IPS-NIHi11 (cell line): ENCODE measurements around the gene SIAE.

Experiments used
- DNase-seq: peaks from one replicate; pipeline ENCODE4 v3.0.0; 2012; ENCODE audit warnings: mixed read lengths, low spot score

SIAE gene

DNA sequence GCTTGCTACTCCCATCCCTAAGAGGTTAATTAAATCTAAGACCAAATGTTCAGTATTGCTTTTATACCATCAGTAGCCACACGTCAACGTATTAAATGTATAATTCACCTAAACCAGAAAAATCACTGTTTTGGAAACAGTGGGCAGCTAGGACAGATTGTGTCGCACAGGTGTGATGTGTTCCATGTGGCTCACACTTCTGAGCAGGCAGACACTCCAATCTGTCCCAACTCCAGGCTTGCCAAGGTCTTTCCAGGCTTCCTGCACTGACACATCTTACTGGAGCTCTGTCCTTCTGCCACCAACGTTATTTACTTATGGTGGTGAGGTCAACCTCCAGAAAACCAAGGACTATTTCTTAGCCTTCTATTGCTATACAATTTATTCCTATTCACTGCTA lies 11.4 kb downstream of the SIAE start:
- no peak for DNase-seq

DNA sequence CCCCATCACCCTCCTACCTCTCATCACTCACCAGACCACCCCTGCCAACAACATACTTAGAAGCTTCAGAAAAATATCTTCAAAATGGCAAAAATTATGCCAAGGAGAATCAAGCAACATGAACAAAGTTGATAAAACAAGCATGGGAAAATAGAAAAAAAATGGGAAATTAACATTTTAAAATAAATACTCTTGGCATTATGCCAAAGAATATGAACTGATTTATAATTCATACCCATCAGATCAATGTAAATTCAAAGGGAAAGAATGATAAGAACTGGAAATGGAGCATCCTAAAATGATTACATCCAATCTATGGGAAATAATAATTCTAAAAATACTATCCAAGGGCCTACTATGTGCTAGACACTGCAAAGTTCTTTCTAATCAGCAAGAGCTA lies 12.0 kb downstream of the SIAE start:
- DNase-seq: no peak

DNA sequence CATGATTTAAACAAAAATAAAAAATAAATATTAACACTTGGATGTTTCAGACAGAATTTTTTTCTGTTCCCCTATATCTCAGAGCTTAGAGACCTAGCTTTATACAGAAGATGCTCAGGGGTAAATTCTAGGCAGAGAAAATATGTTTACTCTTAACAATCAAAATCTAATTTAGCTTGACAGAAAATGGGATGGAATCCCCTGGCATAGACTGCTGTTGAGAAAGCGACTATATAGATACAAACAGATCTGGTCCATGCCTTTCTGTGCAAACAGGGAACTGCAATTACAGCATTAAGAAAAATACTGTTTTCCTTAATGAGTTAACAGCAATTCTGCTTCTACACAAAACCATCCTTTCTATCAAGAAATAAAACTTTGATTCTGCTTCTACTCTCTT lies 14.6 kb downstream of the SIAE start:
- no peak for DNase-seq

DNA sequence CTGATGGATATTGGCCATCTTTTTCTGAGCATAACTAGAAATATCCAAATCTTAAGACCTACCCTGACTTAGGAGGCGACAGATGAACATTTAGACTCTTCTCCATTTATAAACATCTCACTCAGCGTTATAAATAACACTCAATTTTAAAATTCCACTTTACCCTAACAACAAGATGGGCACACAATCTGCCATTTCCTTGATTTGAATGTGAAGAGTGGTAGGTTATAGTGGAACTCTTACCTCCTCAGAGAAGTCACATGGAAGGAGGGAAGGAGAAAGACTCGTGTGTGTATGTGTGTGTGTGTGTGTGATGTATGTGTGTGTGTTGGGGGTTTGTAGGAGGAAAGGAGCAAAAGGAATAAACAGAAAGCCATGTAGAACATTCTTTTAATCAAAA lies 15.0 kb downstream of the SIAE start:
- no peak for DNase-seq

DNA sequence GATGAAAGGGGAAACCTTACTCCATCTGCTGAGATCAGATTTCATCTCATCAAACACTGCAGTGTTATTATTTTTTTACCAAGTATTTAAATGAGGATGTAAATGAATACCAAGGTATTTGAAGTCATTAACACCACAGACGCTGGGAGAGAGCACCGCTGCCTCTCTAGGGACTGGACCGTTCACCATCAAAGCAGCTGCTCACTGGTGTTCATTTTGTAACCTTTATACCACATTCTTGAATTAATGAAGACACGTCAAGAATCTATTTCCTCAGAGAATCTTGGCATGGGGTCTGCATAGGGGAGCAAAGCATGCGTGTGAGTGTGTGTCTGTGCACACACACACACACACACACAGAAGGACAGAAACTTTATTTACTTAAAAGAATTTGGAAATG lies 15.6 kb downstream of the SIAE start:
- no peak for DNase-seq

DNA sequence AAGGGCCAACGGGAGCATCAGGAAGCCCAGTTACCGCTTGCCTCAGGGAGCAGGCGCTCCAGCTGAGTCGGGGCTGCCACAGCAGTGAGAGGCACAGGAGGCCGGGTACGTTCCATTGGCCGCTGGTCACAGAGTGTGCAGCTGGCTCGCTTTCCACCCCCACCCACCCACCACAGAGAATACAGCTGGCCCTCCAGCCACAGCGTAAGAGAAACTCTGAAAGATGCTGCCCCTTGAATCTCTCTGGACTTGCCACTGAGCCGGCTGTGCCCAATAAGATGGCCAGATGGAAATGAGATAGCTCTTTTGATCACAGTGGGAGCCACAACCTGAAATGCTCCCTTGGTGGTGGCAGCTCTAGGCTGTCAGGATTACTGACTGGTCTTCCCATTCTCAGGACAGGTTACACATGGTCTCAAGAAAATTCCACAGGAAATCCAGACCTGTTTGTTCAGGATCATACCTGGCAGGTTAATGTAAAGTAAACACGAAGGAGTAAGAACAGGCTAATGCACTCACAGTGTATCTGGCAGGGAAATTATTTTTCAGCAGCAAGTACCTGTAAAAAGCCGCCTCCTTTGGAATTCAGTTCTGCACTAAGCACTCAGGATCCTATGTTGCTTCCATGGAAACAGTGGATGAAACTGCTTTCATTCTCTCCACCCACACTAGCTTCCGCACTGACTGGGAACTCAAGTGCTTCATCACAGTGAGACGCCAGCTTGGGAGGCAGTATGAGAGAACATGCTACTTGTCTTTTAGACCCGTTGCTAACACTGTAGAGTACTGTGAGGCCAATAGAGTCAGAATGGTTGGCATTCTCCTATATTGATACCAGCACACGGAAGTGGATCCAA lies 16.5 kb downstream of the SIAE start:
- peak; percentile 23 for DNase-seq

DNA sequence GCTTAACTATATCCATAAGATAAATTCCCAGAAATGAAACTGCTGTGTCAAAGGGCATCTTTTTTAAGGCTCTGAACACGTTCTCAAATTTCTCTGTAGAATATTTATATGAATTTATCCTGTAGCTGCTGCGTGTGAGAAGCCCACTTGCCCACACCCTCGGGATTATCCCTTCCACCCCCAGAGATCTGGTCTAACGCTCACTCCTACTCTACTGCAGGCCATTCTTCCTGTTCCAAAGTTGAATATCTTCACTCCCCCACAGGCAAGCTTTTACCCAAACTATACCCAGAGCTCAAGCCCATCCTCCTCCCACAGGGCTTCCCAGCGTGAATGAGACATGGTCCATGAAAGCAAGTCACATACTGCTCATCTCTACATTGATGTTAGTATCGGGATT lies 24.9 kb downstream of the SIAE start:
- no peak for DNase-seq

DNA sequence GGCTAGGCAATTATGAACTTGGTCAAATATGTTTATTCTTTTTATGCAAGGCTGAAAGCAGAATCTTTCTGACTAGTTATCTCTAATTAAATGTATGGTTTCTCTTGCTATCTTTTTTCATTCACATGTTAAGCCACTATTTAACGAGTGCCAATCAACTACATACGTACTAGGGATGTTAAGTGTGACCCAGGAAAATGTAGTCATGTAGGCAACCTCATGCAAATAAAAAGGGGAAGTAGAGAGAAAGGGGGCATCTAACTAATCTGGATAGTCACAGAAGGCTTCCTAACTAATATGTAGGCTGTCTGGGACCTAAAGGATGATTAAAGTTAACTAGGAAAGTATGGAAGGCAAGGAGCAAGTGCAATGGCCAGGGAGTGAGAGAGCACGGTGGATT lies 27.4 kb downstream of the SIAE start:
- DNase-seq: no peak

DNA sequence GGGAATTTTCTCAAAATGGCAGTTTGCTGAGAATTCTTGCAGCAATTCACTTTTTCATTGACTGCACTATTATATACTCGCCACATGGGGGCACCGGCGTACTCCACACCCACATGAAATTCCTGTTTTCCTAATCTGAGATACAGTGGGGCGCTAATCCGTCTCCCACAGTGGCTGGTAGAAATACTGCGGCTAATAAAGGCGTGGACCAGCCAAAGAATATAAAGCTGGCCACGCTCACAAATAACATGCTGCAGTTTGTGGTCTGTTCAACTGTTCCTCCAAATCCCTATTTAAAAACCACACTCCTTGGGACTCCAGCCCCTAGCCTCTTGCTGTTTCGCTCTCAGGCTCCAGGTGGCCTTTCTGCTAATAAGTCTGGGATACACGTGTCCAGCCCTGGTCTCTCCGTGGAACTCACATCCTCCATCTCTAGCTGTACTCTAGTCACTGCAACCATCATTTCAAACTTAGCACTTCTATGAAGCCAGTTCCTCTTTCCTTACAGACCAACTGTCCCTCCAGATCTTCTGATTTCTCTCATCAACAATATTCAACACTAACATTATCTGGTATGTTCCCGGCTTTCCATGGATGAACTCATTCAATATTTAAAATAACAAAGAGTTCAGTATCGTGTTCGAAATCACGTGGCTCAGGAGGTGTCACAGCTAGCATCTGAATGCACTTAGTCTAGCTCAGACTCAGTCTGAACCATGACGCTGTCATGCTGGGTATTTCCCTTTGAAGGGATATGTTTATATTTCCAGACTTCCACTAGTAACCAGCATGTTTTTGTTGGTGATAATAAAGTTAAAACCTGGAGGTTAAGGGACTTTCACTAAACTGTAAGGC lies 28.9 kb downstream of the SIAE start:
- DNase-seq: peak; percentile 74

DNA sequence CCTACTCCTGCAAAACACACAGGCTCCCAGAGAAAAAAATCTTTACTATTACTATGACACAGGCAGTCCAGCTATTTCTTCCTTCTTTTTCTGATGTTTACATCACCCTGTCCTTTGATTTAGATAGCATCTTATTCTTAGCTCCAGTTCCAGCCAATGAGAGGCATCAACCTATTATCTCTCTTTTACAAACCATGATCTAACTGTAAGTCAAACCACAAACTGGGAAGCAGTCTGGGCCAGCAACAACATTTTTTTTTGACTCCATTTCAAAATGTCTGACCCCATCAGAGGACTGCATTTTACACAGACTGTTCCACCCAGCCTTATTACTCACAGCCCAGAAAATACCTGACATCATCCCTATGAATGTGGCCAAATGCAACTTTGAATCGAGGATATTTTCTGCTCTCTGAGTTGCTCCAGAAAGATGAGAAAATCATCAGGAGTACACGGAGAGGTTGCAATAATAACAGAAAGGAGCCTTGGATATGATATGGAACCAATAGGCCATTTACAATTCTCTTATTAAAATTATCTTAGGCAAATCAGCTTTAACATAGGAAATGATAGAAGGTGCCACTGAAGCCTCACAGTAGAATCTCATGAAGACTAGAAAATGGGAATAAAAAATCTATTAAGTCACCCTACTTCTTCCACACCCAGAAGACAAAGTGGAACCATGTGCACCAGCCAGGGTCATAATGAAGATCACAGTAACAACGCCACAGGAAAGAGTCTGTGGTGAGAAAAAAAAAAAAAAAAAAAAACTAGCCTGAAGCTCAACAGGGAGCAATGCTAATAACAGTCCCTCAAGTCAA lies 29.7 kb downstream of the SIAE start:
- no peak for DNase-seq

DNA sequence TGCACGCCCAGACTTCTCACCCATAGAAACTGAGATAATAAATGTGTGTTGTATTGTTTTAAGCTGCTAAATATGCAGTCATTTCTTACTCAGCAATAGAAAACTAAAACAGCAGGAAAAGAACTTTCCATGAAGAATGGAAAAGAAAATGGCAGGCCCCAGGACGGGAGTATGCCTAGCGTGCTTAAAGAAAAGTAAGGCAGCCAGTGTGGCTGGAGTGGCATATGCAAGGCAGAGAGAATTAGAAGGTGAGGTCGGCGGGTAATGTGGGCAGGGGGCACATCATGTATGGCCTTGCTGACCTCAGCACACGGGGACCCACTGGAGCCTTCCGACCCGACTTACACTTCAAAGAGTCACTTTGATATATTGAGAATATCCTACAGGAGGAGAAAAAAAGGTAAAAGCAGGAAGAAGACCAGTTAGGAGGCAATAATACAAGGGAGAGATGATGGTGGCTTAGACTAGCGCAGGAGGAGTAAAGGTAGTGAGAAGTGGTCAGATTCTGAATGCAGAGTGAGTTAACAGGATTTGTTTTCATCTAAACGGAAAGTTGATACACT lies 30.4 kb downstream of the SIAE start:
- no peak for DNase-seq

DNA sequence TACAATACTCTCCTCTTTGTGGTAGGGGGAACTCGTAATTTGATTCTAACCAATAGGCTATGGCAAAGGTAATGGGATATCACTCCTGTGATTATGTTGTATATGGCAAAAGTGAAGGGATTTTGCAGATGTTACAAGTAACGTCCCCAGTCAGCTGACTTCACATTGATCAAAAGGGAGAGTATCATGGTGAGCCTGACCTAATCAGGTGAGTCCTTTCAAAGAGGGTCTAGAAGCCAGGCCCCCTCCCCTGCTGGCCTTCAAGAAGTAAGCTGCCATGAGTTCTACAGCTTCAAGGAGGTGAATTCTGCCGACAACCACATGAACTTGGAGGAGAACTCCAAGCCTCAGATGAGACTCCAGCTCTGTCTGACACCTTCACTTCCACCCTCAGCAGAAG lies 30.9 kb downstream of the SIAE start:
- DNase-seq: no peak

DNA sequence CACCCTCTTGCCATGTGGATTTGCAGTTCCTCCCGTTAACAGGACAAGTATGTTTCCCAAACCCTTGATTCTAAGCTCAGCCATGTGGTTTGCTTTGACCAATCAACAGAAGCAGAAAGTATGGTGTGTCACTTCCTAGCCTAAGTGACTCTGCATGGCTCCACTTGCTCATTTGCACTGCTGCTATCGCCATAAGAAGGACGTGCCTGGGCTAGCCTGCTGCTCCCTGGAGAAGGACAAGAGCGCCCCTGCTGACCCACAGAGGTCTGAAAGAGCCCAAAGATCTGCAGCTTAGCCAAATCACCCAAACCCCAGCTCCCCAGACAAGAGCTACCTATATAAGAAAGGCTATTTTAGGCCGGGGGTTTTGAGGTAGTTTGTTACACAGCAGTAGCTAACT lies 32.9 kb downstream of the SIAE start:
- peak; percentile 24 for DNase-seq

DNA sequence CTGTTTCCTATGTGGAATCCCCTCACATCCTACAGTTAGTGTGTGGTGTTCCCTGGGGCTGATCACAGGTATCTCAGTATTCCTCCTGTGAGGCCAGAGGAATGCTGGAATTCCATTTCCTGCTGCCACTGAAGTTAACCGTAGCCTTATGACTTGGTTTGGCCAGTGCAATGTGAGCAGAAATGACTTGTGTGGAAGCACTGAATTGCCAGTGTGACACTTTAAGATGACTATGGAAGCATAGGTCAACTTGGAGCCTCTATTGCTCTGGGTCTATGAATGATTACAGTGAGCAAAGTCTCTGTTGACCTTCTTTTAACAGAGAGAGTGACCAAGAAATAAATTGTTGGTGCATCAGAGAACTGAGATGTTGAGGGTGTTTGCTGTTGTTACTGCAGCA lies 34.4 kb downstream of the SIAE start:
- no peak for DNase-seq

DNA sequence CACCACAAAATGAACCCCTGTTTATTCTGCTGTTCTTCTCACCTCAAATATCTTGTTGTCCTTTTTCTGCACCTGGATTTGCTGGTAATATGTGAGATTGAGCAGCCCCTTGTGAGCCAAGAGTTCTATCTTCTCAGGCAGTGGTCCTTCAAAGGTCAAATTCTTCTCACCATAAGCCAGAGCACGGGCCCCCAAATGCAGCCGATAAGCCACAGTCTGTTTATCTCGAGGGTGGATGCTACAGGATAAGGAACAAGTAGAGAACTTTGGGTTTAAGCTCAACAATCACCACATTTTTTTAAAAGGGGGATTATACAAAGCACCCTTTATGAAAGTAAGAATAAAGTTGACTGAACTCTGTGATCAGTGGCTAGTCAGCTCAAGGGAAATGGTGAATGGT lies 35.0 kb downstream of the SIAE start:
- no peak for DNase-seq

DNA sequence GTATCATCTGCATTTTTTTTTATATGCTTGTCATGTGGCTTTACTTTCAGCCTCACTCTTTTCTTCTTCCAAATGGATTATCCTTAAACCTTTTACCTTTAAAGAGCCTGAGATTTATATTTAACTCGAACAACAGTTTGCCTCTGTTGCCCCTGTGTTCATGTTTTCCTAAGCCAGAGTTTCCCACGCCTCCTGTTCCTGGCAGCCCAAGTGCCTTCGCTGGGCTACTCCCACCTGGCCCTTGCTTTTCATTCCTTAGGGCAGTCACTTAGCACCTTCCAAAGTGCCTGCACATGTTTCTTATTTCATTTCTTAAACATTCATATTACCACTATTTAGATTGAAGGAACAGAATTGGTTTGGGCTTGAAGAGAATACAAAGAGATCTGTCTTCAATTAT lies 37.6 kb downstream of the SIAE start:
- DNase-seq: no peak

DNA sequence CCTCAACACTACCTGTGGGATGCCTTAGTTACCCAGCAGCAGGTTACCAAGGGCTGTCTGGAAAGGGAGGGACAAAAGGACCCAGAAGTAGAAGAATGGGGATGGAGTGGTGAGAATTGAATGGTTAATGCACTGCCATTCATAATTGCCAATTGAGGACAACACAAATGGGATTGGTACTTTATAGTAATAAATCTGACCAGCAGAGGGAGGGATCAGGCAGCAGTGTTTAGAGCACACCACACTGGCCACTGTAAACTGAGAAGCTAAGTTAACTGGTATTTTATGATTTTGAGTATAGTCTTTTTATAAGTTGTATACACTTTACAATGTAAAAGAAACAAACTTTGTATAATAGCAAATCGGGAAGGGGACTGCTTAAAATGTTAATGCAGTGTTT lies 40.2 kb downstream of the SIAE start:
- no peak for DNase-seq

DNA sequence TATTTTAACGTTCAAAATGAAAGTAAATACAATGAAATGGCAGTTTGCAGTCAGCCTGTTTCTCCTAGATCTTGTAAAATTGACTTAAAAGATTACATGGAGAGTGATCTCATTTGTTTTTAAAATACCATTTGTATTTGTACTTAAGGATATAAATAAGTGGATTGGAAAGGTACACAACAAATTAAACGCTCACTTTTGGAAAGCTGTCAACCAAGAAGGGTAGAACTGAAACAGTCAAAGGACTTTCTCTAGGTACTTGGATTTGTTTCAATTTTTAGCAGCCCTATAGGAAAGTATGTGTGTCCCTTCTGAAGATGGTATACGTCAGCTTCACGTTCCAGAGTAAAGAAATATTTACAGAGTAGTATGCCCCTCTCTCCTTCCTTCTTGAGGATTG lies 43.6 kb downstream of the SIAE start:
- DNase-seq: no peak

DNA sequence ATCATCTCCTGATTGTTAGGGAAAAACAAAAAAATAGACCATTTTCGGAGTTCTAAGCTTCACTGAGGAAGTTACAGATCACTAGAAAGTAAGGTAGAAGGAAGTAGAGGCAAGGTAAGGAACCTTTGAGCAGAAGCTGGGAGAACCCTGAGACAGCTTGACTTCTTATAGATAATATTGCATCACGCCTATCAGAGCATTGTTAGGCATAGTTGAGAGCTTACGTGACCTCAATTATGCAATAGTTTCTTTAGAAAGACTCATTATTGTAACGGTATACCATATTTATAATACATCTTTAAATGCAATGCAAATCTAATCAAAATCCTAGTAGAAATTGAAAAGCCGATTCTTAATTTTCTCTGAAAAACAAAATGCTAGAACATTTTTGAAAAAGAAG lies 46.0 kb downstream of the SIAE start:
- DNase-seq: no peak

DNA sequence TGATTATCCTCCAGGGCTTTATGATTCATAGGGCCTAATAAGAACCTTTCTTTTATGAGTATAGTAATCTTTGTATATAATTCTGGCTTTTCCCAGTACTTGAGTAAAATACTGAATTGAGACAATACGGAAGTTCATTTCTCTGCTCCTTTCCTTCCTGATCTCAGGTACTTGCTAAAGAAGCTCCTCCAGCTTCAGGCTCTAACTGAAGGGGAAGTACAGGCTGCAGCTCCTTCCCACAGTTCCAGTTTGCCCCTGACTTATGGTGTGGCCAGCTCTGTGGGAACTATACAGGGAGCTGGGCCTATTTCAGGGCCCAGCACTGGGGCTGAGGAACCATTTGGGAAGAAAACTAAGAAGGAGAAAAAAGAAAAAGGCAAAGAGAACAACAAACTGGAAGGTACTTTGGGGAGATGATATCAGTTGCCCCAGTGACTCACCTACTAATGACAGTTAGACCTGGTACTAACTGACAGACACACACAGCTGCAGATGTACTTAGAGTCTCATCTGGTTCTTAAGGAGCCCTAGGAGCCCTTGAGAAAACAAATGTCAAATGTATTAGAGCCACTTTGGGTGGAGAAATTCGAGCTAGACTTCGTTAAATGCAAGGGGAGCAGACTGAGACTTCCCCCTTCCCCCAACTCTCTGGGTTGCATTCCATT lies 47.9 kb downstream of the SIAE start:
- DNase-seq: no peak

DNA sequence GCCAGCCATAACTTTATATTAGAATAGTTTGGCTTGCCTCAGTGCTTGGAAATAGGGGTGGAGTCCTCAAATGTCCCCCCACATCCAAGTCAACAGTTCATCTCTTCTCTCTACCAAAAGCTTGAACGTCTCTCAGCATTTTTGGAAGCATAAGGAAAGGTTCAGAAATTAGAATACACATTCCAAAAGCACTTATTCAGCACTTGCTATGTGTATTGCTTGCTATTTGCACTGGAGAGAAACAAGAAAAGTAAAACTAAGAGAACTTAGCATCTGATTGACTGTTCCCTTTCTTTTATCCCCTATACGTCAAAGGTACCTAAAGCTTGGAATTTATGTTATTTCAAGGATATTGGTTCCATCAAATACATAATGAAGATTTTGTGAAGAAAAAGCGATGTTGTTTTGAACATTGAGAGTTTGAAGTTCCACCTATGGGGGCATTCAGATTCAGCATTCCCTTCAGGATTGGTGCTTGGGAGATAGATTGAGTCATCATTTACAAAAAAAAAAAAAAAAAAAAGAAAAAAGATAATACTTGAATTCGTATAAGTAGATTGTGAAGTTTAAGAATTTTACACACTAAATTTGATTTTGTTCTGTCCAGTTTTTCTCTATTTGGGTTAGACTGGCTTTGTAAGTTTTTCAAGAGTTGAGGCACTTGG lies 49.5 kb downstream of the SIAE start:
- no peak for DNase-seq
